Fibroblast of lung (primary cell): ENCODE results near the gene INHBE. TPM values are rescaled to one million over a fixed set of nuclear protein-coding genes. Genes with fewer than 3 reads are reported as not detected.
A peak's percentile ranks its signal among the peaks of the same experiment; 100 is the strongest.

Source experiments
- DNase-seq, 2 donors: peaks; one replicate each; pipeline versions ENCODE4 v3.0.0 to v3.0.0-alpha.2; 2010; ENCODE audit warnings: low read depth in 2 of 2
- H2AFZ ChIP-seq: 2 replicates; pipeline ENCODE4 v1.5.1; 2012; ENCODE audit warnings: low read length, control low read depth, inconsistent platforms
- H3K27ac ChIP-seq: 2 replicates; pipeline ENCODE4 v1.5.1; 2011; ENCODE audit warnings: low read length, control low read depth; ENCODE audit not compliant: insufficient read depth
- H3K27me3 ChIP-seq: 2 replicates; pipeline ENCODE4 v1.5.1; 2011; ENCODE audit warnings: mild to moderate bottlenecking, low read length; ENCODE audit not compliant: control insufficient read depth, insufficient read depth
- H3K36me3 ChIP-seq: 2 replicates; pipeline ENCODE4 v1.5.1; 2011; ENCODE audit warnings: low read length; ENCODE audit not compliant: control insufficient read depth, insufficient read depth
- H3K4me1 ChIP-seq: 2 replicates; pipeline ENCODE4 v1.5.1; 2011; ENCODE audit warnings: low read length; ENCODE audit not compliant: control insufficient read depth, insufficient read depth; ENCODE audit errors: extremely low read depth
- H3K4me2 ChIP-seq: 2 replicates; pipeline ENCODE4 v1.5.1; 2011; ENCODE audit warnings: low read length, control low read depth; ENCODE audit not compliant: insufficient read depth; ENCODE audit errors: extremely low read depth
- H3K4me3 ChIP-seq, 4 experiments: fragments of 200-600 bp in 1 of 4; sonication (generic) in 1 of 4; replicated peaks in 1 of 4; 2 replicates each; pipeline ENCODE4 v1.5.1; 2011 to 2016; ENCODE audit warnings: low read length in 4 of 4, low read depth in 3 of 4, mild to moderate bottlenecking in 3 of 4, control low read depth in 2 of 4, inconsistent platforms in 1 of 4, mixed read lengths in 1 of 4; ENCODE audit not compliant: insufficient read depth in 1 of 4; ENCODE audit errors: control extremely low read depth in 1 of 4
- H3K79me2 ChIP-seq: 2 replicates; pipeline ENCODE4 v1.5.1; 2012; ENCODE audit warnings: mild to moderate bottlenecking, low read length, inconsistent platforms; ENCODE audit not compliant: control insufficient read depth, insufficient read depth
- H3K9ac ChIP-seq: 2 replicates; pipeline ENCODE4 v1.5.1; 2011; ENCODE audit warnings: mild to moderate bottlenecking, low read length, control low read depth; ENCODE audit not compliant: insufficient read depth
- H3K9me3 ChIP-seq: 2 replicates; pipeline ENCODE4 v1.5.1; 2012; ENCODE audit warnings: low read depth, low read length; ENCODE audit not compliant: control insufficient read depth, insufficient read depth
- H4K20me1 ChIP-seq: 2 replicates; pipeline ENCODE4 v1.5.1; 2011; ENCODE audit warnings: low read length; ENCODE audit not compliant: control insufficient read depth, insufficient read depth; ENCODE audit errors: extremely low read depth
- EZH2 ChIP-seq: IDR thresholded peaks from 2 replicates; pipeline ENCODE4 v1.5.1; 2012; ENCODE audit warnings: low read length, control low read depth, mild to moderate bottlenecking; ENCODE audit errors: missing control alignments
- polyA plus RNA-seq, 2 donors: library from polyadenylated mRNA; depleted of rRNA in 1 of 2; stranded (reverse) in 1 of 2; unstranded in 1 of 2; fragments of >200 nt; gene quantifications; 2 replicates each; pipeline ENCODE4 v1.2.1, GENCODE V29; 2011 to 2012; ENCODE audit warnings: missing spikeins in 1 of 2
- total RNA-seq: library from RNA; depleted of rRNA; stranded (reverse); fragments of >200 nt; gene quantifications from 2 replicates; pipeline ENCODE4 v1.2.1, GENCODE V29; 2014
- TF ChIP-seq, protein P1 (sequence below), 2 donors: IDR thresholded peaks in 1 of 2; conservative IDR thresholded peaks in 1 of 2; 1 replicate in 1 of 2; 2 replicates in 1 of 2; pipeline ENCODE4 v1.5.1; 2011 to 2012; ENCODE audit warnings: low read length in 2 of 2, control low read depth in 1 of 2, inconsistent platforms in 1 of 2, low read depth in 1 of 2, mild to moderate bottlenecking in 1 of 2

INHBE gene
- total and polyA plus RNA-seq, 2 donors (not counting 1 experiment from before 2014, with no cell fraction given): 0.67 to 26.4 TPM

DNA sequence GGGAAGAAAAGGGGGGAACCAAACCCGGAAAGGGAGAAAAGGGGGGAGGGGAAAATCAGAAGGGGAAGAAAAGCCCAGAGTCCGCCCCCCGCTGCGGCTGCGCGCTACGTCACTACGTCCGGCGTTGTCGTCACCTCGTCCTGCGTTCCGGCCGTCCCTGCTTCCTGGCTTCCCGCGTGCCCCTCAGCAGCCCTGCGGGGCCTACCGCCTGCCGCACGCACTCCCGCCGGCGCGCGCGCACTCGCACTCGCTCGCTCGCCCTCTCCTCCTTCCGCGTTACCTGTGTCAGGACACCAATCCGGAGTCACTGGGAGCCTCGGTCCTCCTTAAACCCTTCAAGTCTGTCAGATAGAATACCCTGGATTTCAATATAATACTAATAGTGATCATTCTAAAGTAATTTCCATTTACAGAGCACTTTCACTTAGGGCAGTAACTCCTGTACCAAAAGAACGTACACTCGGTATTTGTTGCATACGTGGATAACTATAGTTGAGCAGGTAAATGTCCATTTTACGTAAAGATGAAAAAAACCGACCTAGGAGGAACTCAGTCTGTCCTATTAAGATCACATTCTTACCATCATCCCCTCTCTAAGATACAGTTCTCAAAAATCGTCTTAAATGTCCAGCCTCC lies 24.1 kb upstream of the INHBE start, which contains the start of gene R3HDM2:
R3HDM2 (minus strand) TSS at position 113 of the 636 bp plus-strand sequence. CDS start 120,615 bp downstream, outside the sequence.
- Histone ChIP-seq H3K27me3 (no peaks in the 10 kb centered on the region), H3K79me2 (peaks cover 23% of the 10 kb centered on the region), H3K9me3 (no peaks in the 10 kb centered on the region), H2AFZ (peak within 1 kb of the TSS; percentile 94), H3K9ac (peak within 1 kb of the TSS; percentile 79), H3K36me3 (no peaks in the 10 kb centered on the region), H3K27ac (peak within 1 kb of the TSS; percentile 90), H3K4me1 (no peaks in the 10 kb centered on the region), H3K4me3 (peak within 1 kb of the TSS; percentile 70 to 94 (median 72)), H3K4me2 (peak within 1 kb of the TSS; percentile 90), H4K20me1 (no peaks in the 10 kb centered on the region)
- peak; percentile 94 for DNase-seq
- TF ChIP-seq EZH2: no peak
- TF ChIP-seq, protein P1, sequence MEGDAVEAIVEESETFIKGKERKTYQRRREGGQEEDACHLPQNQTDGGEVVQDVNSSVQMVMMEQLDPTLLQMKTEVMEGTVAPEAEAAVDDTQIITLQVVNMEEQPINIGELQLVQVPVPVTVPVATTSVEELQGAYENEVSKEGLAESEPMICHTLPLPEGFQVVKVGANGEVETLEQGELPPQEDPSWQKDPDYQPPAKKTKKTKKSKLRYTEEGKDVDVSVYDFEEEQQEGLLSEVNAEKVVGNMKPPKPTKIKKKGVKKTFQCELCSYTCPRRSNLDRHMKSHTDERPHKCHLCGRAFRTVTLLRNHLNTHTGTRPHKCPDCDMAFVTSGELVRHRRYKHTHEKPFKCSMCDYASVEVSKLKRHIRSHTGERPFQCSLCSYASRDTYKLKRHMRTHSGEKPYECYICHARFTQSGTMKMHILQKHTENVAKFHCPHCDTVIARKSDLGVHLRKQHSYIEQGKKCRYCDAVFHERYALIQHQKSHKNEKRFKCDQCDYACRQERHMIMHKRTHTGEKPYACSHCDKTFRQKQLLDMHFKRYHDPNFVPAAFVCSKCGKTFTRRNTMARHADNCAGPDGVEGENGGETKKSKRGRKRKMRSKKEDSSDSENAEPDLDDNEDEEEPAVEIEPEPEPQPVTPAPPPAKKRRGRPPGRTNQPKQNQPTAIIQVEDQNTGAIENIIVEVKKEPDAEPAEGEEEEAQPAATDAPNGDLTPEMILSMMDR (conservative IDR thresholded peaks at IDR 0.05 in 1 of 2, IDR thresholded peaks at IDR 0.05 in 1 of 2; ENCODE audit: low read depth in 1 of 2, low read length in 2 of 2): no peak

DNA sequence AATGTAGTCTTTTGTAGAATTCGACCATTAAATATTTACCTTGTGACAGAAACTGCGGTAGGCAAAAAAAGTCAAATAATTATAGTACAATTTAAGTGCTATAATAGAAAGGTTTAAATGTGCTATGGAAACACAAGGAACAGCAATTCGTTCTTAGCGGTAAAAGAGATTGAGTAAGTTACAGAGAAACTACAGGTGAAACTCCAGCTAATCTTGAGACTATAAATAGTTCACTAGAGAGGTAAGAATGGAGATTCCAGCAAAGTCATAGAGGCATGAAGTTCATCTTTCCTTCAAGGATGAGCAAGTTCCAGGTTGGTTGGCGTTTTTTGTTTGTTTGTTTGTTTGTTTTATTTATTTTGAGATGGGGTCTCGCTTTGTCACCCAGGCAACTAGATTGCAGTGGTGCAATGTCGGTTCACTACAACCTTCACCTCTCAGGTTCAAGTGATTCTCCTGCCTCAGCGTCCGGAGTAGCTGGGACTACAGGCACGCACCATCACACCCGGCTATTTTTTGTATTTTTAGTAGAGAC lies 23.4 kb upstream of the INHBE start:
- Histone ChIP-seq H3K4me3 (peak overlapping the region in 3 of 4 experiments; percentile 70 to 78 (median 74)), H3K9ac (no peak overlapping the region), H3K9me3 (no peaks in the 10 kb centered on the region)

DNA sequence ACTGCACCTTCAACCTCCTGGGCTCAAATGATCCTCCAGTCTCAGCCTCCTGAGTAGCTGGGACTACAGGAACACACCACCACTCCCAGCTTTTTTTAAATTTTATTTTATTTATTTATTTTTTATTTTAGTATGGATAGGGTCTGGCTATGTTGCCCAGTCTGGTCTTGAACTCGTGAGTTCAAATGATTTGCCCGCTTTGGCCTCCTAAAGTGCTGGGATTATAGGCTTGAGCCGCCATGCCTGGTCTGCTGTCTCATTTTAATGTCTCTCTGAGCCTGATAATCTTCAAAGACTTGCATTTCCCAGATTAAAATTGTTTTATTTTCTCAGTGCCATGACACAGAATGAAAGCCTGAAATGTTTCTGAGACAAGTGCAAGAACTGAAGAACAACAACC lies 21.7 kb upstream of the INHBE start:
- H3K4me2 ChIP-seq: no peak overlapping the region
- TF ChIP-seq EZH2: no peak
- TF ChIP-seq, protein P1 (conservative IDR thresholded peaks at IDR 0.05 in 1 of 2, IDR thresholded peaks at IDR 0.05 in 1 of 2; ENCODE audit: low read depth in 1 of 2, low read length in 2 of 2): no peak
- H3K27me3 ChIP-seq: no peaks in the 10 kb centered on the region
- no peak overlapping the region for H2AFZ ChIP-seq
- no peaks in the 10 kb centered on the region for H3K36me3 ChIP-seq
- H3K4me3 ChIP-seq: no peak overlapping the region
- no peaks in the 10 kb centered on the region for H4K20me1 ChIP-seq
- H3K79me2 ChIP-seq: peaks cover 18% of the 10 kb centered on the region
- no peaks in the 10 kb centered on the region for H3K4me1 ChIP-seq
- DNase-seq: no peak
- no peak overlapping the region for H3K27ac ChIP-seq
- H3K9ac ChIP-seq: no peak overlapping the region
- H3K9me3 ChIP-seq: no peaks in the 10 kb centered on the region

More for the DNA sequence above, 23.4 kb upstream of the INHBE start:
- Histone ChIP-seq H2AFZ (peak overlapping the region; percentile 94), H3K36me3 (no peaks in the 10 kb centered on the region), H3K79me2 (peaks cover 20% of the 10 kb centered on the region), H3K4me2 (peak overlapping the region; percentile 90), H4K20me1 (no peaks in the 10 kb centered on the region), H3K4me1 (no peaks in the 10 kb centered on the region), H3K27me3 (no peaks in the 10 kb centered on the region), H3K27ac (peak overlapping the region; percentile 90)
- no peak for DNase-seq
- no peak for TF ChIP-seq EZH2
